Right lung (tissue), 5 donors: ENCODE data around the gene GAS5. TPM values are rescaled to one million over a fixed set of nuclear protein-coding genes. Genes with fewer than 3 reads are reported as not detected.
A peak's percentile ranks its signal among the peaks of the same experiment; 100 is the strongest.
"Not testable (repeated sequence)": the region's sequence is repeated elsewhere in the genome, so short reads cannot be mapped to it uniquely, and the experiment has no call there.

Experiments
- DNase-seq, 2 donors: peaks; one replicate each; pipeline ENCODE4 v3.0.0-alpha.2; 2013
- polyA plus RNA-seq, 5 donors: library from polyadenylated mRNA; unstranded; fragments of 120-200 nt; gene quantifications; one replicate each; pipeline versions ENCODE4 v1.2.1 to v1.2.3, GENCODE V29; 2013; ENCODE audit warnings: inconsistent platforms in 1 of 5, low replicate concordance in 1 of 5; ENCODE audit not compliant: insufficient read length in 5 of 5, insufficient read depth in 1 of 5

Gene GAS5
- polyA plus RNA-seq, 5 donors, result 769 to 1,020 (median 877) TPM

DNA sequence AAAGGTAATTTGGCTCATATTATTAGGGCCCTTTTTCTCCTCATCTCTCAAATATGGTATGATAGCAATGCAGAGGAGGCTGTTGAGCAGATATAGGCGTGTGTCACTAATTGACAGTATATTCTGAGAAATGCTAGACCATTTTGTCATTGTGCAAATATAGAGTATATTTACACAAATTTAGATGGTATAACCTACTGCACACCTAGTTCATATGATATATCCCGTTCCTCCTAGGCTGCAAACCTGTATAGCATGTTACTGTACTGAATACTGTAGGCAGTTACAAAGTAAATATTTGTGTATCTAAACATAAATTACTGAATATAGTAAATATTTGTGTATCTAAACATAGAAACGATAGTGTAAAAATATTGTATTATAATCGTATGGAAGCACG is 8.9 kb upstream of the GAS5 start:
- DNase-seq, result no peak

DNA sequence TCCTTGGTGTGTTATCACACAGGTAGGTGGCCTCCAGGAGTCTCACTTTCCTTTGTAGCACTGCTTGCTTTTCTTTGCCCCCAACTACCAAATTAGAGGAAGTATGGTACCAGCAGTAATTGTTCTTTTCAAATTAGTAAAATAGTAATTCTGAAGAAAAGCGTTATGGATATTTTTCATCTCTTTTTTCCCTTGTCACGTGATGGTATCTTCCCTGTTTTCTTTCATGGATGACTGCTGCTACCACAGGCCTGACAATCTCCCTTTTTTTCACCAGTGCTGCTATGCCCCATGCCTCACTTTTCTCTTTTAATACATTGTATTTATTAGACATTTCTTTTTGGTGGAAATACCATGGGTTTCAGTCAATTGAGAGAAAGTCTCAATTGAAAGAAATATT is 3.7 kb upstream of the GAS5 start:
- no peak for DNase-seq

GRCh38 chr1:173871091-173871490 is 3.3 kb upstream of the GAS5 start:
- no peak for DNase-seq

DNA sequence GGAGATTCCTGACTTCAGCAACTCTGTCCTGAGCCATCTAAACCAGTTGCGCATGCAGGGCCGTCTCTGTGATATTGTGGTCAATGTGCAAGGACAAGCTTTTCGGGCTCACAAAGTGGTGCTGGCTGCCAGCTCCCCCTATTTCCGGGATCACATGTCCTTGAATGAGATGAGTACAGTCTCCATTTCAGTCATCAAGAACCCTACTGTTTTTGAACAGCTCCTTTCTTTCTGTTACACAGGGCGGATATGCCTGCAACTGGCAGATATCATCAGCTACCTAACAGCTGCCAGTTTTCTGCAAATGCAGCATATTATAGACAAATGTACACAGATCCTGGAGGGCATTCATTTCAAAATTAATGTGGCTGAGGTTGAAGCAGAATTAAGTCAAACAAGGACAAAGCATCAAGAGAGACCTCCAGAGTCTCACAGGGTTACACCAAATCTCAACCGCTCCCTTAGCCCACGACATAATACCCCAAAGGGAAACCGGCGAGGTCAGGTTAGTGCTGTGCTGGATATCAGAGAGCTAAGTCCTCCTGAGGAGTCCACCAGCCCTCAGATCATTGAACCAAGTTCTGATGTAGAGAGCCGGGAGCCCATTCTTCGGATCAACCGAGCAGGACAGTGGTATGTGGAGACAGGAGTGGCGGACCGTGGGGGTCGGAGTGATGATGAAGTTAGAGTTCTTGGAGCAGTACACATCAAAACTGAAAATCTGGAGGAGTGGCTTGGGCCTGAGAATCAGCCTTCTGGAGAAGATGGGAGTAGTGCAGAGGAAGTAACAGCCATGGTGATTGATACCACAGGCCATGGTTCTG is 2.7 kb upstream of the GAS5 start:
- DNase-seq, result no peak

GRCh38 chr1:173869021-173869359 is 1.2 kb upstream of the GAS5 start:
- no peak for DNase-seq

- peak; percentile 87 to 90 for DNase-seq
These were observed 654 bp upstream of the GAS5 start, which contains the start of gene ZBTB37 for GRCh38 chr1:173868266-173869020. TSS of gene ZBTB37 (plus strand) at chr1:173868380. CDS start at chr1:173870226, 1,846 bp downstream.

DNA sequence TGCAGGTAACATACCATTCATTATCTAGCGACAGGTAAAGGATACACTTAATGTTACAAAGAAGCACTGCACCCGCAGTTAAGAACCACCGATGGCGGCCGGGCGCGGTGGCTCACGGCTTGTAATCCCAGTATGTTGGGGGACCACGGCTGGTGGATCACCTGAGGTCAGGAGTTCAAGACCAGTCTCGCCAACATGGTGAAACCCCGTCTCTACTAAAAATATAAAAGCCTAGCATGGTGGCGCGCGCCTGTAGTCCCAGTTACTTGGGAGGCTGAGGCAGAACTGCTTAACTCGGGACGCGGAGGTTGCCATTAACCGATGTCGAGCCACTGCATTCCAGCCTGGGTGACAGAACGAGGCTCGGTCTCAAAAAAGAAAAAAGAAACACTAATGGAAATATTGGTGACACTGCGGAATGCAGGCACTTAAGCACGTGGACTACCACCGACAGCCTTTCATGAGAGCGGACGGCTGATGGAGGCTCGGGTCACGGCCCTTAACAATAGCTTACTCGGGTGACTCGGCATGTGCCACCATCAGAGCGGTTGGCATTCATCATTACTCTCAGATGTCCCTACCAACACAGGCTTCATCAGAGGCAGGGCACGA is 542 bp downstream of the GAS5 start:
- no peak for DNase-seq

DNA sequence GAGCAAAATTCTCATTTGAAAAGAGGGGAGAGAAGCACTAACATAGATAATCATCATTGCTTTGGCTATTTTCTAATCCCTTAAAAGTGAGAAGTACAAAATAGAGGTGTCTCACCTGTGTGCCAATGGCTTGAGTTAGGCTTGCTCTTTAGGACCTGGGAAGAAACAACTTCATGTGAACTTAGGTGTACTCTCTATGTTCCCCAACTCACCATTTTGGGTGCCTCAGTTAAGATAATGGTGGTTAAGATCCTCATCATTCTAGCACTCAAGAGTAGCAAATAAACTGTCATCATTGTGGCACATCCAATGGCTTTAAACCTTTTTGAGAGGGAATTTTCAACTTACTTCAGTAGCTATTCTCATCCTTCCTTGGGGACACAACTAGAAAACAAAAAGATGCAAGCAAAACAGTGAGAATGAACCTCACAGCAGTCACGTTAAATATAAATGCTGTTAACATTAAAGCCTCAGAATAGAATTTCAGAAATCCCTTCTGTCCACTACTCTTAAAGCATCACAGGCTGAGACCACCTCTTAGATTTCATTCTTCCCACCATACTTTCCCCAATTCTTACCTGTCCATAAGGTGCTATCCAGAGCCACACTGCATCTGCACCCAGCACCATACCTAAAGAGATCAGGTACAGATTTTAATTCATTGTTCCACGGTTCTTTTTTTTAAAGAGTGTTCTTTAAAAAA is 1.2 kb downstream of the GAS5 start:
- DNase-seq, result no peak

GRCh38 chr1:173865468-173866164 is 2.2 kb downstream of the GAS5 start:
- DNase-seq, result no peak

DNA sequence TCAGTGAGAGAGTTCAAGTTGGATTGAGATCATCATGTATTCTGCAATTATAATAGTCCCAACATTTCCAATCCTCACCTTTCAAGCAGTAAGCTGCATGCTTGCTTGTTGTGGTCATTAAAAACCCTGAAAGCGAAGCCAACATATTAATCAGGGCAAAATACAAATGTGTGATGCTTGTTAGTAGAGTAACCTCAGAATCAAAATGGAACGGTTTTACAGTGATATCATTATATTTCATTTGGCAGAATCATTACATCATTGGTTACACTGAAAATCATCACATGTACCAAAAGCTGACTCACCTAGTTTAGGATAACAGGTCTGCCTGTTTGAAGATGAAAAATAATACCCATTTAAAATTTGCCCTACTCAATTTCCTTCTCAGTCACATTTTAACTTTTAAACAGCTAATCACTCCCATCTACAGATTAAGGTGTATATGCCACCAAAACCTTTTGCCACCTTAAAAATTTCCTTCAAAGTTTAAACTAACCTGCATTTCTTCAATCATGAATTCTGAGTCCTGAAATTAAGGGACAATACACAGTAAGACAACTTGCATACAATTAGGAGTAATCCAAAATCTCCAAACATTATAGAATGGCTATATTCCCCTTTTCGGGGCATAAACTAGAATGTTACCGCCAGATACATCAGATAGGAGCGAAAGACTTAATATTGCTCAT is 3.5 kb downstream of the GAS5 start:
- no peak for DNase-seq

GRCh38 chr1:173863224-173864161 is 4.3 kb downstream of the GAS5 start:
- no peak for DNase-seq

- DNase-seq, result no peak
These were observed 5.0 kb downstream of the GAS5 start for GRCh38 chr1:173862769-173863223.

GRCh38 chr1:173862146-173862768 is 5.5 kb downstream of the GAS5 start:
- DNase-seq, result not testable (repeated sequence)

DNA sequence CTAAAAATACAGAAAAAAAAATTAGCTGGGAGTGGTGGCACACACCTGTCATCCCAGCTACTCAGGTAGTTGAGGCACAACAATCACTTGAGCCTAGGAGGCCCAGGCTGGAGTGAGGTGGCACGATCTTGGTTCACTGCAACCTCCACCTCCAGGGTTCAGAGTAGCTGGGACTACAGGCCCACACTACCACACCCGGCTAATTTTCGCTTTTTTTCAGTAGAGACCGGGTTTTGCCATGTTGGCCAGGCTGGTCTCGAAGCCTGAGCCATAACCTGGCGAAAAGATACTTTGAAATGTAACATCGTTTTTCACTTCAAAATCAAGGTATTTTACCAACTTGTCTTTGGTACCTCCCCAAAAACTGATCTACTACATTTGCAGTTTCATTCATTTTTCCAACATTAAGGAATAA is 6.1 kb downstream of the GAS5 start:
- DNase-seq, result no peak

DNA sequence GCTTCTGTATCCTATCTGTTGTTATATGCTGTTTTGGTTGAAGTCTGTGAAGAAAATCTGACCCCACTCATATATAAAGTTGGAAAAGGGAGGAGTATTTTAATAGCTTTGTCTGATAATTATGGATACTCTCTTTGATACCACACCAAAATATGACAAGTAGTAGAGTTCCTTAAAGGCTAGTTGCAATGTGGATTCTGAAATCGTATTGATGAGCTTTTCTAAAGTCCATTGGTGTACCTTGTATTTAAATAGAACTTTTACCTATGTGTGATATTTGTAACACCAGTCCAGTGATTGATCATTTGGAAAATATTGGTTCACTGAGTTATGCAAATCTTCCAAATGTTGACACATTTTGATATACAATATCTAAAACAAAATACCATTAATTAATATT is 7.7 kb downstream of the GAS5 start:
- DNase-seq, result no peak

DNA sequence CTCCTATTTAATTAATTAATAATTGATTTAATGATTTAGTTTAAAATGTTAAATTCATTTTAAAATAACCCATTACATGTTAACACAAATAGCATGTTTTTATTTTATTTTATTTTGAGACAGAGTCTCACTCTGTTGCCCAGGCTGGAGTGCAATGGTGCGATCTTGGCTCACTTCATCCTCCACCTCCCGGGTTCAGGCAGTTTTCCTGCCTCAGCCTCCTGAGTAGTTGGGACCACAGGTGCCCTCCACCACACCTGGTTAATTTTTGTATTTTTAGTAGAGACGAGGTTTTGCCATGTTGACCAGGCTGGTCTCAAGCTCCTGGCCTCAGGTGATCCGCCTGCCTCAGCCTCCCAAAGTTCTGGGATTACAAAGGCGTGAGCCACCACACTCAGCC is 8.2 kb downstream of the GAS5 start:
- not testable (repeated sequence) for DNase-seq

DNA sequence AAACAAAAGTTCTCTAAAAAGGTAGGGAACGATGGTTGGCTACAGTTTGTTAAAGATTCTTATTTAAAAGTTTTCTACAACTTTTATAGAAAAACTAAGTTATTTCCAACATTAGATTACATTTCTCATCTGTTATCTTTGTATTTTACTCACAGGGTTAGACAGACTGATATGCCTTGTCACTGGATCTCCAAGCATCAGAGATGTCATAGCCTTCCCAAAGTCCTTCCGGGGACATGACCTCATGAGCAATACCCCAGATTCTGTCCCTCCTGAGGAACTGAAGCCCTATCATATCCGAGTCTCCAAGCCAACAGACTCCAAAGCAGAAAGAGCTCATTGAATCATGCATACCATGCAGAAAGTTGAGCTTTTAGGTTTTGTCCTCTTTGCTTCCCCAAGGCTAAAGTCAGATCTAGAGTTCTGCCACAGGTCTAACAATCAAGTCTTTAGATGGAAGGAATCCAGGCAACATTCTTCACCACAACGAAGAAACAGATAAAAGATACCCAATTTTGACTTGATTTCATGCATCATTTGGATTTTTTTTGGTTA is 10.3 kb downstream of the GAS5 start:
- DNase-seq, result no peak

DNA sequence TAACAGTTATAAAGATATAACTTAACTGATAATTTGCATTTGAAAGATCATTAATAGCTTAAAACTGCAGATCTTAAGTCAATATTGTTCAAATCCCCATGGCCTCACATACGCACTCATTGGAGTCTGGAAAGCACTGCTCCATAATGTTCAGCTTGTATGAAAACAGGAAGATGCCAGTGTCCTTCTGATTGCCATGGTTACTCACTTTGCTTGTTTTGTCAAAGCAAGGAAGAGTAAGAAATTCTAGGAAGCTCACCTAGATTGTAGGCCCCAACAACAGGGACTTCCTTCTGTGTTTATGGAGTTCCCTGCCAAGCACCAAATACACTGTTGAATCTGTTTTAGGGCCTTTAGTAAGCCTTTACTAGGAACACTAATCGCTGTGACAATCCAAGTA is 10.9 kb downstream of the GAS5 start:
- DNase-seq, result no peak

- no peak for DNase-seq
These were observed 11.8 kb downstream of the GAS5 start for GRCh38 chr1:173856014-173856413.
